NCI-H1417 treated with DMSO at 0.1 percent for 48 hours (cell line): ENCODE data around the gene BAMBI.
A peak's percentile ranks its signal among the peaks of the same experiment; 100 is the strongest.
"Not testable (repeated sequence)": the region's sequence is repeated elsewhere in the genome, so short reads cannot be mapped to it uniquely, and the experiment has no call there.

Experiments
- DNase-seq: peaks from one replicate; lab custom pipeline; 2025; lab: John Stamatoyannopoulos, UW

BAMBI gene

GRCh38 chr10:28676968-28677887 is at the start of gene BAMBI:
Gene BAMBI, plus strand, starts transcription at chr10:28677521. Its CDS starts 377 bp downstream, at chr10:28677898.
- peak; percentile 12 for DNase-seq

- DNase-seq: no peak
These were observed 49.0 kb upstream of the BAMBI start for GRCh38 chr10:28628184-28628893.

- DNase-seq: no peak
These were observed 45.3 kb upstream of the BAMBI start for GRCh38 chr10:28631896-28632583.

- DNase-seq: no peak
These were observed 44.8 kb upstream of the BAMBI start for GRCh38 chr10:28632584-28632945.

- DNase-seq: no peak
These were observed 43.6 kb upstream of the BAMBI start for GRCh38 chr10:28633750-28634149.

GRCh38 chr10:28637346-28637745 is 40.0 kb upstream of the BAMBI start:
- no peak for DNase-seq

- no peak for DNase-seq
These were observed 38.9 kb upstream of the BAMBI start for GRCh38 chr10:28638392-28638791.

GRCh38 chr10:28640551-28640950 is 36.8 kb upstream of the BAMBI start:
- DNase-seq: no peak

GRCh38 chr10:28644647-28645046 is 32.7 kb upstream of the BAMBI start:
- no peak for DNase-seq

- DNase-seq: no peak
These were observed 25.2 kb upstream of the BAMBI start for GRCh38 chr10:28652106-28652505.

- no peak for DNase-seq
These were observed 24.6 kb upstream of the BAMBI start for GRCh38 chr10:28652703-28653102.

- not testable (repeated sequence) for DNase-seq
These were observed 18.5 kb upstream of the BAMBI start for GRCh38 chr10:28658824-28659223.

GRCh38 chr10:28661035-28661434 is 16.3 kb upstream of the BAMBI start:
- no peak for DNase-seq

GRCh38 chr10:28663576-28664368 is 13.5 kb upstream of the BAMBI start:
- no peak for DNase-seq

GRCh38 chr10:28664369-28664740 is 13.0 kb upstream of the BAMBI start:
- DNase-seq: no peak

- no peak for DNase-seq
These were observed 10.4 kb upstream of the BAMBI start for GRCh38 chr10:28666751-28667467.

- DNase-seq: peak; percentile 31
These were observed 8.7 kb upstream of the BAMBI start for GRCh38 chr10:28668363-28669226.

GRCh38 chr10:28669227-28670173 is 7.8 kb upstream of the BAMBI start:
- no peak for DNase-seq

- no peak for DNase-seq
These were observed 2.5 kb upstream of the BAMBI start for GRCh38 chr10:28674782-28675181.
